ENCODE results near the gene SLC38A10. TPM values are rescaled to one million over a fixed set of nuclear protein-coding genes. Genes with fewer than 3 reads are reported as not detected.
A peak's percentile ranks its signal among the peaks of the same experiment; 100 is the strongest.

SLC38A10 gene
- polyA plus RNA-seq, 1 of the 3 experiments (the other 2 are of a cell fraction), result 82.2 TPM

GRCh38 chr17:81338274-81339190 lies 43.4 kb upstream of the SLC38A10 start:
- 58% methylated on average over 13 of the region's 17 CpGs for WGBS (ENCODE audit: low lambda C conversion rate)
- no peak overlapping the region for H3K4me2 ChIP-seq
- H3K9me3 ChIP-seq, result no peaks in the 10 kb centered on the region
- H3K4me3 ChIP-seq (ENCODE audit: low read depth in 2 of 2, low read length in 1 of 2), result no peak overlapping the region
- H4K20me1 ChIP-seq (ENCODE audit: insufficient read depth), result peaks cover 62% of the 10 kb centered on the region
- H3K4me1 ChIP-seq (ENCODE audit: control insufficient read depth in 1 of 2, insufficient read depth in 2 of 2, low read depth in 1 of 2, low read length in 1 of 2), result peaks cover 10 to 88% of the 10 kb centered on the region in 2 experiments
- H3F3A ChIP-seq (replicated peaks; ENCODE audit: insufficient read depth), result peaks cover 6% of the 10 kb centered on the region
- H3K36me3 ChIP-seq (replicated peaks in 1 of 2; ENCODE audit: control insufficient read depth in 1 of 2, insufficient read depth in 2 of 2, low read length in 1 of 2), result peaks cover 11 to 14% of the 10 kb centered on the region in 2 experiments
- DNase-seq, result peak; percentile 90
- CTCF ChIA-PET, result interaction anchor here (0.7 to 2.7 kb wide), 10 partner anchors 8 to 145 kb away, joined by 3 to 15 read pairs (median 6); partner anchors contain the start of gene SLC38A10
- H3K27me3 ChIP-seq (ENCODE audit: insufficient read depth), result no peaks in the 10 kb centered on the region
- no peak overlapping the region for H3K9ac ChIP-seq
- TF ChIP-seq CHD2 (IDR thresholded peaks at IDR 0.05; ENCODE audit: low read length, partially characterized antibody) (peak; percentile 39), EP300 (IDR thresholded peaks at IDR 0.05; ENCODE audit: borderline replicate concordance in 1 of 2, low read depth in 1 of 2, low read length in 1 of 2) (peak in 1 of 2 experiments; percentile 88; a peak in 2 of 4 replicates), RCOR1 (IDR thresholded peaks at IDR 0.05; ENCODE audit: low read length) (peak; percentile 50; the same call in 1 of the 2 replicates), SMC3 (IDR thresholded peaks at IDR 0.05; ENCODE audit: low read depth, low read length) (peak; percentile 18; the same call in 1 of the 2 replicates), POLR2AphosphoS5 (IDR thresholded peaks at IDR 0.05; ENCODE audit: low read depth, low read length) (no peak), GATA2 (CRISPR knock-in tag; IDR thresholded peaks at IDR 0.05) (peak; percentile 92), RAD21 (IDR thresholded peaks at IDR 0.05; ENCODE audit: low read length) (peak; percentile 34), ELF1 (IDR thresholded peaks at IDR 0.05) (no peak), MXI1 (IDR thresholded peaks at IDR 0.05; ENCODE audit: low read depth, low read length) (peak; percentile 62; the same call in 1 of the 2 replicates)
- no peaks in the 10 kb centered on the region for H3K9me2 ChIP-seq
- peaks cover 52% of the 10 kb centered on the region for H3K79me2 ChIP-seq (ENCODE audit: insufficient read depth)
- no peak overlapping the region for H2AFZ ChIP-seq (ENCODE audit: low read depth)
- POLR2A ChIA-PET, result interaction anchor here (0.5 to 5.2 kb wide), 8 partner anchors 9 to 99 kb away, joined by 3 to 37 read pairs (median 4); partner anchors contain the start of genes BAHCC1, NDUFAF8 and TEPSIN
- peak overlapping the region; percentile 4 to 97; a peak in 2 of 4 replicates for H3K27ac ChIP-seq (ENCODE audit: low read depth in 2 of 2, low read length in 1 of 2)

DNA sequence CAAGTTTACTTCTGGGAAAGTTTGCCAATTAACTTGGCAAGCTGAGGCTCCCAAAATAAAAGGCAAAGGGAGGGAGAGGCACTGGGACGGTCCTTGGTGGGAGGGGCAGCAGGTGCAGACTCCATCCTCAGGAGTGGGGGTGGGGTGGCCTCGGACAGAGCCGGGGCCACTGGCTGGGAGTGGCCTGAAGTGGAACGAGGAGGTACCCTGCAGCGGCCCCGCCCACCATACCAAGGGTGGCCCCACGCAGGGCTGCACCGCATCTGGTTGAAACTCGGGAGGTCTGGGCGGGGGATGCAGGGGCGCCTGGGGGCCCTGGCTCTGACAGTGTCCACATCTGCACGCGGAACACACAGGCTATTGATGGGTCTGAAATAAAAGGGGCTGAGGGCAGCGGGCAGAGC lies 42.4 kb upstream of the SLC38A10 start:
- H3K27ac ChIP-seq (ENCODE audit: low read depth in 2 of 2, low read length in 1 of 2), result peak overlapping the region in 1 of 2 experiments; percentile 97; a peak in 2 of 4 replicates
- POLR2A ChIA-PET, result interaction anchor here (0.8 to 5.2 kb wide), 4 partner anchors 25 to 92 kb away, joined by 3 to 37 read pairs (median 4); no protein-coding TSS in a partner anchor
- TF ChIP-seq MEF2A (IDR thresholded peaks at IDR 0.05; ENCODE audit: borderline replicate concordance, low read depth) (no peak), EP300 (IDR thresholded peaks at IDR 0.05; ENCODE audit: borderline replicate concordance in 1 of 2, low read depth in 1 of 2, low read length in 1 of 2) (peak in 1 of 2 experiments; percentile 23; a peak in 1 of 4 replicates), CHD2 (IDR thresholded peaks at IDR 0.05; ENCODE audit: low read length, partially characterized antibody) (peak; percentile 39)
- H3K27me3 ChIP-seq (ENCODE audit: insufficient read depth), result no peaks in the 10 kb centered on the region
- peaks cover 11% of the 10 kb centered on the region for H3F3A ChIP-seq (replicated peaks; ENCODE audit: insufficient read depth)
- DNase-seq, result peak; percentile 72
- no peaks in the 10 kb centered on the region for H3K9me3 ChIP-seq
- peaks cover 56% of the 10 kb centered on the region for H4K20me1 ChIP-seq (ENCODE audit: insufficient read depth)
- 61% methylated on average over 11 of the region's 14 CpGs for WGBS (ENCODE audit: low lambda C conversion rate)
- CTCF ChIA-PET, result interaction anchor here (0.6 to 2.7 kb wide), 12 partner anchors 14 to 146 kb away, joined by 3 to 15 read pairs (median 5); partner anchors contain the start of gene SLC38A10
- H3K4me1 ChIP-seq (ENCODE audit: control insufficient read depth in 1 of 2, insufficient read depth in 2 of 2, low read depth in 1 of 2, low read length in 1 of 2), result peaks cover 5 to 91% of the 10 kb centered on the region in 2 experiments
- H3K9me2 ChIP-seq, result no peaks in the 10 kb centered on the region
- no peak overlapping the region for H3K9ac ChIP-seq
- no peak overlapping the region for H2AFZ ChIP-seq (ENCODE audit: low read depth)
- peaks cover 6 to 13% of the 10 kb centered on the region in 2 experiments for H3K36me3 ChIP-seq (replicated peaks in 1 of 2; ENCODE audit: control insufficient read depth in 1 of 2, insufficient read depth in 2 of 2, low read length in 1 of 2)
- no peak overlapping the region for H3K4me2 ChIP-seq
- H3K4me3 ChIP-seq (ENCODE audit: low read depth in 2 of 2, low read length in 1 of 2), result no peak overlapping the region
- H3K79me2 ChIP-seq (ENCODE audit: insufficient read depth), result peaks cover 42% of the 10 kb centered on the region

All from SK-N-SH (cell line).